ENCODE measurements around the gene MYO3A. TPM values are rescaled to one million over a fixed set of nuclear protein-coding genes. Genes with fewer than 3 reads are reported as not detected.

MYO3A gene
- total and polyA plus RNA-seq, 8 donors = 0.45 to 29.8 (median 0.99) TPM; not detected in 2

- intact Hi-C loops (cut with DNase I; ENCODE audit: low total_unique reads) = no loop called here
- no peaks in the 10 kb centered on the region for H3K4me1 ChIP-seq
- no peak for DNase-seq
- no peaks in the 10 kb centered on the region for H3K9me3 ChIP-seq
- 82 to 96% (median 90%) methylated on average over 4 to 5 of the region's 5 CpGs for WGBS, 5 donors
- no peak overlapping the region for H3K27ac ChIP-seq
- peaks cover 0 to 37% (median 0%) of the 10 kb centered on the region in 3 donors for H3K27me3 ChIP-seq
- no peaks in the 10 kb centered on the region for H3K36me3 ChIP-seq
- no peak overlapping the region for H3K4me3 ChIP-seq
- TF ChIP-seq POLR2AphosphoS5 (IDR thresholded peaks at IDR 0.05) = no peak
Observed at GRCh38 chr10:26227786-26228185, 293.8 kb downstream of the MYO3A start.

GRCh38 chr10:26232174-26232573 lies 298.1 kb downstream of the MYO3A start:
- no peak overlapping the region for H3K27ac ChIP-seq
- no peaks in the 10 kb centered on the region for H3K9me3 ChIP-seq
- intact Hi-C loops (cut with DNase I; ENCODE audit: low total_unique reads) = no loop called here
- H3K4me3 ChIP-seq = no peak overlapping the region
- TF ChIP-seq EP300 (IDR thresholded peaks at IDR 0.05) (no peak), POLR2A (IDR thresholded peaks at IDR 0.05) (no peak), CTCF (IDR thresholded peaks at IDR 0.05) (no peak), POLR2AphosphoS5 (IDR thresholded peaks at IDR 0.05) (no peak)
- no peaks in the 10 kb centered on the region for H3K4me1 ChIP-seq
- no peaks in the 10 kb centered on the region for H3K36me3 ChIP-seq
- no peak for DNase-seq
- 78 to 93% (median 91%) methylated on average over 4 to 5 of the region's 5 CpGs for WGBS, 5 donors
- H3K27me3 ChIP-seq = peaks cover 0 to 15% (median 0%) of the 10 kb centered on the region in 3 donors

- Histone ChIP-seq H3K4me3 (no peak overlapping the region), H3K4me1 (no peaks in the 10 kb centered on the region), H3K27me3 (peaks cover 0 to 3% (median 0%) of the 10 kb centered on the region in 3 donors), H3K36me3 (no peaks in the 10 kb centered on the region), H3K27ac (no peak overlapping the region), H3K9me3 (no peaks in the 10 kb centered on the region)
- DNase-seq = no peak
- intact Hi-C loops (cut with DNase I; ENCODE audit: low total_unique reads) = no loop called here
- TF ChIP-seq CTCF (IDR thresholded peaks at IDR 0.05) (no peak), POLR2AphosphoS5 (IDR thresholded peaks at IDR 0.05) (no peak), EP300 (IDR thresholded peaks at IDR 0.05) (no peak), POLR2A (IDR thresholded peaks at IDR 0.05) (no peak)
- WGBS, 5 donors = 86 to 96% (median 92%) methylated on average over 6 of the region's 6 CpGs
Observed at GRCh38 chr10:26235761-26236160, 301.7 kb downstream of the MYO3A start.

DNA sequence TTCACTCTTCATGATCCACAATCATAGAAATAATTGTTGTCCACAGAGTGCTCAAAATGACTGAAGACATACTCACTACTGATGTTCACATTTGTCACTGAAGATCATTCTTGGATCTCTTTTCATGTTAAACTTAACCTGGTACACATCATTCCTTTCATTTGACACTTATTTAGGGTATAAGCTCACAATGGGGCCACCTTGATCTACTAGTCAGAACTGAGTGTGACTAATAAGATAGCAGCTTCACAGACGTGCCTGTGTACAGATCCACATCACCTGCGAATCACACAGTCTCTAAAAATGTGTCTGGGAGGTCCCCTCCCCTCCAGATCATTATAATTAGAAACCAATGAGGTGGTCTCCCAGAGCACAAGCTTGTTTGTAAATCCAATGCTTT lies 304.3 kb downstream of the MYO3A start:
- DNase-seq = no peak
- H3K27me3 ChIP-seq = peaks cover 0 to 5% (median 0%) of the 10 kb centered on the region in 3 donors
- no peak overlapping the region for H3K4me3 ChIP-seq
- H3K9me3 ChIP-seq = no peaks in the 10 kb centered on the region
- WGBS, 5 donors = 29 to 70% (median 41%) methylated on average over 2 of the region's 2 CpGs
- H3K27ac ChIP-seq = no peak overlapping the region
- H3K36me3 ChIP-seq = no peaks in the 10 kb centered on the region
- no peaks in the 10 kb centered on the region for H3K4me1 ChIP-seq
- intact Hi-C loops (cut with DNase I; ENCODE audit: low total_unique reads) = no loop called here
- TF ChIP-seq CTCF (IDR thresholded peaks at IDR 0.05) (no peak), EP300 (IDR thresholded peaks at IDR 0.05) (no peak), POLR2AphosphoS5 (IDR thresholded peaks at IDR 0.05) (no peak), POLR2A (IDR thresholded peaks at IDR 0.05) (no peak)

GRCh38 chr10:26242706-26243350 lies 308.8 kb downstream of the MYO3A start:
- intact Hi-C loops (cut with DNase I; ENCODE audit: low total_unique reads) = no loop called here
- no peak for DNase-seq

More at GRCh38 chr10:26242706-26243350, 308.8 kb downstream of the MYO3A start:
- Histone ChIP-seq H3K4me3 (no peak overlapping the region), H3K27me3 (peaks cover 0 to 5% (median 0%) of the 10 kb centered on the region in 3 donors), H3K36me3 (no peaks in the 10 kb centered on the region), H3K27ac (no peak overlapping the region), H3K9me3 (no peaks in the 10 kb centered on the region), H3K4me1 (no peaks in the 10 kb centered on the region)
- WGBS, 5 donors = 45 to 51% (median 48%) methylated on average over 5 of the region's 5 CpGs
- TF ChIP-seq EP300 (IDR thresholded peaks at IDR 0.05) = no peak
- no peak for TF ChIP-seq POLR2AphosphoS5 (IDR thresholded peaks at IDR 0.05)
- no peak for TF ChIP-seq POLR2A (IDR thresholded peaks at IDR 0.05)
- no peak for TF ChIP-seq CTCF (IDR thresholded peaks at IDR 0.05)
